HepG2 (cell line): Measurements from ENCODE around the gene ATP8A2.

Experiments
- CEBPG ChIP-seq: IDR thresholded peaks from 2 replicates; pipeline ENCODE4 v1.6.1; 2016
- CTCF ChIP-seq: sonication (generic); formaldehyde crosslinking; IDR thresholded peaks from 2 replicates; pipeline ENCODE4 v1.5.0; 2020; ENCODE audit warnings: mild to moderate bottlenecking, missing genetic modification reagents, moderate library complexity
- ELF1 ChIP-seq: sonication (generic); formaldehyde crosslinking; IDR thresholded peaks from 2 replicates; pipeline ENCODE4 v1.4.0; 2020; ENCODE audit warnings: missing genetic modification reagents
- GMEB2 ChIP-seq: IDR thresholded peaks from 2 replicates; pipeline ENCODE4 v1.6.1; 2016; ENCODE audit warnings: missing biosample characterization, missing genetic modification reagents, low read depth
- TARDBP ChIP-seq: sonication (generic); formaldehyde crosslinking; IDR thresholded peaks from 2 replicates; pipeline ENCODE4 v1.8.0; 2022; ENCODE audit warnings: mild to moderate bottlenecking, missing genetic modification reagents
- ZNF280B ChIP-seq: sonication (generic); formaldehyde crosslinking; IDR thresholded peaks from 2 replicates; pipeline ENCODE4 v1.5.0; 2020; ENCODE audit warnings: missing genetic modification reagents, mild to moderate bottlenecking, borderline replicate concordance
- ZNF326 ChIP-seq: sonication (generic); formaldehyde crosslinking; IDR thresholded peaks from 2 replicates; pipeline ENCODE4 v1.4.0; 2020; ENCODE audit warnings: missing genetic modification reagents, borderline replicate concordance
- ZSCAN22 ChIP-seq: sonication (generic); formaldehyde crosslinking; IDR thresholded peaks from 2 replicates; pipeline ENCODE4 v1.4.0; 2020; ENCODE audit warnings: mild to moderate bottlenecking, missing genetic modification reagents

- TF ChIP-seq ELF1 (CRISPR knock-in tag): no peak
- no peak for TF ChIP-seq CTCF (CRISPR knock-in tag)
- TF ChIP-seq TARDBP: no peak
- no peak for TF ChIP-seq ZSCAN22 (CRISPR knock-in tag)
- no peak for TF ChIP-seq ZNF326
- no peak for TF ChIP-seq ZNF280B (CRISPR knock-in tag)
- TF ChIP-seq GMEB2 (CRISPR knock-in tag): no peak
- no peak for TF ChIP-seq CEBPG (CRISPR knock-in tag)
Observed at GRCh38 chr13:25719666-25720065, 347.9 kb downstream of the ATP8A2 start.
